ENCODE results near the gene CDC42BPA.

DNA sequence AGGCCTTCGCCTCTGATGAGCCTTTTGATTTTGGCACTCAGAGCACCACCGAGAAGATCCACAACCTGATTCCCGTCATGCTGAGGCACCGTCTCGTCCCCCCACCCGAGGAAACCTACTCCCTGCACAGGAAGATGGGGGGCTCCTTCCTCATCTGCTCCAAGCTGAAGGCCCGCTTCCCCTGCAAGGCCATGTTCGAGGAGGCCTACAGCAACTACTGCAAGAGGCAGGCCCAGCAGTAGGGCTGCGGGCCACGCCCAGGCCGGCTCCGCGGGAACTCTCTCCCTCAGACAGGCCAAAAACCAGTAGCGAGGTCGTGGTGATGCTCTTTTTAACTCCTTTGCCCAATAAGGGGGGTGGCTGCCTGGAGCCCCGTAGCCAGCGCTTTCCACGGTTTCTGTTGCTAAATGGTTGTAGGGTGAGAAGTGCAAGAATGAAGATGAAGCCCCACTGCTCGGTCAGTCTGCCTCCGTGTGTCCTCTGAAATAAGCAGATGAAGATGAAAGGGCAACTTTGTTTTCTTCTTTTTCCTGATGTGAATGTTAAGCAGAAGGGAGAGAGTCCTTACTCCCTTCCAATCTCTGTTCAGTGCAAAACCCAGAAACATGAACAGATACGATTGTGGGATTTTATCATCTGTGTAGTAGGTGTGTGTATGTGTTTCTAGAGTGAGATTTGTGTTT, 331.7 kb downstream of the CDC42BPA start:
- TF ChIP-seq, protein P1, sequence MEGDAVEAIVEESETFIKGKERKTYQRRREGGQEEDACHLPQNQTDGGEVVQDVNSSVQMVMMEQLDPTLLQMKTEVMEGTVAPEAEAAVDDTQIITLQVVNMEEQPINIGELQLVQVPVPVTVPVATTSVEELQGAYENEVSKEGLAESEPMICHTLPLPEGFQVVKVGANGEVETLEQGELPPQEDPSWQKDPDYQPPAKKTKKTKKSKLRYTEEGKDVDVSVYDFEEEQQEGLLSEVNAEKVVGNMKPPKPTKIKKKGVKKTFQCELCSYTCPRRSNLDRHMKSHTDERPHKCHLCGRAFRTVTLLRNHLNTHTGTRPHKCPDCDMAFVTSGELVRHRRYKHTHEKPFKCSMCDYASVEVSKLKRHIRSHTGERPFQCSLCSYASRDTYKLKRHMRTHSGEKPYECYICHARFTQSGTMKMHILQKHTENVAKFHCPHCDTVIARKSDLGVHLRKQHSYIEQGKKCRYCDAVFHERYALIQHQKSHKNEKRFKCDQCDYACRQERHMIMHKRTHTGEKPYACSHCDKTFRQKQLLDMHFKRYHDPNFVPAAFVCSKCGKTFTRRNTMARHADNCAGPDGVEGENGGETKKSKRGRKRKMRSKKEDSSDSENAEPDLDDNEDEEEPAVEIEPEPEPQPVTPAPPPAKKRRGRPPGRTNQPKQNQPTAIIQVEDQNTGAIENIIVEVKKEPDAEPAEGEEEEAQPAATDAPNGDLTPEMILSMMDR (conservative IDR thresholded peaks at IDR 0.05 in 1 of 2, IDR thresholded peaks at IDR 0.05 in 1 of 2; ENCODE audit: low read depth in 1 of 2, low read length in 2 of 2): no peak
- no peak for TF ChIP-seq EZH2 (IDR thresholded peaks at IDR 0.05; ENCODE audit: low read length, missing control alignments)
